H9 (cell line): Measurements from ENCODE around the gene YIPF3. TPM values are rescaled to one million over a fixed set of nuclear protein-coding genes. Genes with fewer than 3 reads are reported as not detected.

Experiments used
- DNase-seq: peaks from one replicate; pipeline ENCODE4 v3.0.0-alpha.2; 2017
- H2AFZ ChIP-seq: one replicate; pipeline ENCODE4 v1.6.1; 2013; ENCODE audit warnings: mild to moderate bottlenecking, low read length, control low read depth, moderate library complexity
- H2AK5ac ChIP-seq: 2 replicates; pipeline ENCODE4 v1.6.1; 2013; ENCODE audit warnings: low read length, control low read depth, mixed read lengths; ENCODE audit not compliant: insufficient read length
- H2BK120ac ChIP-seq: one replicate; pipeline ENCODE4 v1.6.1; 2013; ENCODE audit warnings: low read depth, mild to moderate bottlenecking, low read length, control low read depth, inconsistent platforms; ENCODE audit not compliant: poor library complexity, severe bottlenecking
- H2BK12ac ChIP-seq: 2 replicates; pipeline ENCODE4 v1.6.1; 2013; ENCODE audit warnings: low read length, control low read depth, mixed read lengths, low read depth; ENCODE audit not compliant: insufficient read length
- H2BK15ac ChIP-seq: 2 replicates; pipeline ENCODE4 v1.6.1; 2013; ENCODE audit warnings: low read depth, low read length, control low read depth
- H2BK20ac ChIP-seq: one replicate; pipeline ENCODE4 v1.6.1; 2013; ENCODE audit warnings: low read depth, mild to moderate bottlenecking, low read length, control low read depth, inconsistent platforms; ENCODE audit not compliant: poor library complexity, severe bottlenecking
- H2BK5ac ChIP-seq: 2 replicates; pipeline ENCODE4 v1.6.1; 2013; ENCODE audit warnings: low read length, control low read depth, mixed read lengths; ENCODE audit not compliant: insufficient read length
- H3K14ac ChIP-seq: 2 replicates; pipeline ENCODE4 v1.6.1; 2013; ENCODE audit warnings: low read length, control low read depth; ENCODE audit not compliant: insufficient read depth
- H3K18ac ChIP-seq: 2 replicates; pipeline ENCODE4 v1.6.1; 2013; ENCODE audit warnings: low read depth, mild to moderate bottlenecking, mixed read lengths, low read length, control low read depth; ENCODE audit not compliant: insufficient read length
- H3K23ac ChIP-seq: 2 replicates; pipeline ENCODE4 v1.6.1; 2013; ENCODE audit warnings: low read length, control low read depth, mixed read lengths, low read depth; ENCODE audit not compliant: insufficient read length
- H3K23me2 ChIP-seq: 2 replicates; pipeline ENCODE4 v1.6.1; 2013; ENCODE audit warnings: low read depth, mild to moderate bottlenecking, mixed read lengths, low read length, control low read depth; ENCODE audit not compliant: insufficient read length, poor library complexity, severe bottlenecking
- H3K27ac ChIP-seq: 2 replicates; pipeline ENCODE4 v1.5.1; 2013; ENCODE audit warnings: low read length, control low read depth, mixed read lengths, low read depth; ENCODE audit not compliant: insufficient read length
- H3K27me3 ChIP-seq: 2 replicates; pipeline ENCODE4 v1.6.1; 2013; ENCODE audit warnings: low read length, control low read depth, inconsistent platforms; ENCODE audit not compliant: insufficient read depth
- H3K4ac ChIP-seq: 2 replicates; pipeline ENCODE4 v1.6.1; 2013; ENCODE audit warnings: low read depth, mild to moderate bottlenecking, control low read depth, inconsistent platforms, low read length, moderate library complexity
- H3K4me1 ChIP-seq: 2 replicates; pipeline ENCODE4 v1.6.1; 2013; ENCODE audit warnings: low read length, control low read depth, inconsistent platforms; ENCODE audit not compliant: insufficient read depth
- H3K4me2 ChIP-seq: 2 replicates; pipeline ENCODE4 v1.6.1; 2013; ENCODE audit warnings: low read length, control low read depth, mixed read lengths; ENCODE audit not compliant: insufficient read length, insufficient read depth
- H3K56ac ChIP-seq: 2 replicates; pipeline ENCODE4 v1.6.1; 2013; ENCODE audit warnings: low read depth, mild to moderate bottlenecking, mixed read lengths, low read length, control low read depth; ENCODE audit not compliant: insufficient read length
- H3K79me1 ChIP-seq: 2 replicates; pipeline ENCODE4 v1.6.1; 2013; ENCODE audit warnings: low read depth, mild to moderate bottlenecking, moderate library complexity, low read length, control low read depth, inconsistent platforms; ENCODE audit not compliant: insufficient read depth, poor library complexity, severe bottlenecking
- H3K79me2 ChIP-seq: 2 replicates; pipeline ENCODE4 v1.6.1; 2013; ENCODE audit warnings: low read length, control low read depth, inconsistent platforms; ENCODE audit not compliant: insufficient read depth
- H3K9ac ChIP-seq: 2 replicates; pipeline ENCODE4 v1.6.1; 2013; ENCODE audit warnings: low read length, control low read depth, mixed read lengths; ENCODE audit not compliant: insufficient read length; ENCODE audit errors: extremely low read depth
- H3K9me3 ChIP-seq: one replicate; pipeline ENCODE4 v1.6.1; 2013; ENCODE audit warnings: low read depth, low read length, inconsistent platforms; ENCODE audit not compliant: control insufficient read depth
- H3T11ph ChIP-seq: one replicate; pipeline ENCODE4 v1.6.1; 2013; ENCODE audit warnings: mild to moderate bottlenecking, low read length, control low read depth, inconsistent platforms
- H4K20me1 ChIP-seq: one replicate; pipeline ENCODE4 v1.6.1; 2013; ENCODE audit not compliant: control insufficient read depth, insufficient read length, insufficient read depth
- H4K5ac ChIP-seq: 2 replicates; pipeline ENCODE4 v1.6.1; 2013; ENCODE audit warnings: low read depth, mild to moderate bottlenecking, mixed read lengths, low read length, control low read depth; ENCODE audit not compliant: insufficient read length
- H4K8ac ChIP-seq: replicated peaks from 2 replicates; pipeline ENCODE4 v1.6.1; 2013; ENCODE audit warnings: low read length, control low read depth, mixed read lengths, low read depth; ENCODE audit not compliant: insufficient read length
- H4K91ac ChIP-seq: 2 replicates; pipeline ENCODE4 v1.6.1; 2013; ENCODE audit warnings: low read depth, mild to moderate bottlenecking, moderate library complexity, mixed read lengths, low read length, control low read depth; ENCODE audit not compliant: insufficient read length
- H3K27ac Mint-ChIP-seq, 3 experiments: 2 replicates in 2 of 3; 3 replicates in 1 of 3; pipeline ENCODE4 v1.8.0; 2020 to 2021; ENCODE audit warnings: mixed read lengths in 3 of 3, mild to moderate bottlenecking in 1 of 3, moderate library complexity in 1 of 3
- H3K27me3 Mint-ChIP-seq: 2 replicates; pipeline ENCODE4 v1.8.0; 2021; ENCODE audit warnings: low read depth, mild to moderate bottlenecking, moderate library complexity, mixed read lengths
- H3K36me3 Mint-ChIP-seq, 3 experiments: 2 replicates in 2 of 3; 3 replicates in 1 of 3; pipeline ENCODE4 v1.8.0; 2020 to 2021; ENCODE audit warnings: low read depth in 3 of 3, mixed read lengths in 3 of 3; ENCODE audit not compliant: insufficient read depth in 1 of 3
- H3K4me1 Mint-ChIP-seq, 2 experiments: 2 replicates each; pipeline ENCODE4 v1.8.0; 2020; ENCODE audit warnings: mixed read lengths in 2 of 2
- H3K4me3 Mint-ChIP-seq, 2 experiments: 2 replicates in 1 of 2; 3 replicates in 1 of 2; pipeline ENCODE4 v1.8.0; 2020 to 2021; ENCODE audit warnings: mild to moderate bottlenecking in 2 of 2, mixed read lengths in 2 of 2, moderate library complexity in 1 of 2
- H3K9me3 Mint-ChIP-seq, 2 experiments: 2 replicates in 1 of 2; 3 replicates in 1 of 2; pipeline ENCODE4 v1.8.0; 2020; ENCODE audit warnings: mild to moderate bottlenecking in 2 of 2, mixed read lengths in 2 of 2, moderate library complexity in 1 of 2
- WGBS: extraction: QIAGEN DNeasy Blood & Tissue Kit; methylation state at CpG from one replicate; pipeline ENCODE4 v1.1.7; 2013; ENCODE audit warnings: missing lambda C conversion rate, low lambda C conversion rate, mixed read lengths; ENCODE audit not compliant: insufficient read length; ENCODE audit errors: extremely low coverage; 5-methylcytosine and 5-hydroxymethylcytosine counted together
- total RNA-seq: library from RNA; stranded (reverse); gene quantifications from 2 replicates; pipeline ENCODE4 v1.2.1, GENCODE V29; 2021
- TF ChIP-seq, protein P1 (sequence below): fragments of 200-600 bp; sonication (generic); conservative IDR thresholded peaks from 3 replicates; pipeline ENCODE4 v1.8.0; 2021; ENCODE audit warnings: antibody characterized with exemption, mild to moderate bottlenecking

YIPF3 gene
- total RNA-seq, 1 experiment from 2014 or later: 84.5 TPM

DNA sequence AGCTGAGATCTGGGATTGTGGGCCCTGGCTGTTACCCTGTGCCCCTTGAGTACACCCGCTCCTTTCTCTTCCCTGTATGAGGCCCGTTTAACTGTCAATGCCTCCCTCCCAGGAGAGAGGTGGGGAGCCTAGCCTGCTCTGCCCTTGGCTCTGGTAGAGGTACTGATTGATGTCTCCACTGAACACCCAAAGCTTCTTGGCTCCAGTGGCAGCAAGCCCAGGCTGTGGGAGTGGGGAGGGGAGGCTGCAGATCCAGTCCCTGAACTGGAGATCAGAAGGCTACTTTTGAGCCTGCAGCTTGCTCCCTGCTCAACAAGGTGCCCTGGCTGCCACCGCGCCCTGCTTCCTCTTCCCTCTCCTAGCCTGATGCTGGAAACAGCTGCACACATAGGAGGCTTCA lies 14.1 kb downstream of the YIPF3 start:
- no peak overlapping the region for H3K23ac ChIP-seq
- no peak overlapping the region for H2BK5ac ChIP-seq
- no peak overlapping the region for H3K4ac ChIP-seq
- no peak overlapping the region for H3K56ac ChIP-seq
- peaks cover 27 to 80% (median 65%) of the 10 kb centered on the region in 3 experiments for H3K36me3 Mint-ChIP-seq
- H3K14ac ChIP-seq: no peak overlapping the region
- H4K91ac ChIP-seq: no peak overlapping the region
- H2BK15ac ChIP-seq: no peak overlapping the region
- H2BK120ac ChIP-seq: no peak overlapping the region
- H3K4me3 Mint-ChIP-seq: no peak overlapping the region
- peaks cover 5% of the 10 kb centered on the region for H3K27me3 Mint-ChIP-seq
- H4K20me1 ChIP-seq: no peaks in the 10 kb centered on the region
- WGBS: no CpG with 5 or more reads among the region's 4 CpGs
- H2AFZ ChIP-seq: no peak overlapping the region
- H3K23me2 ChIP-seq: no peaks in the 10 kb centered on the region
- H3K27ac Mint-ChIP-seq: no peak overlapping the region; a peak in 1 of 7 replicates
- H3K79me2 ChIP-seq: no peaks in the 10 kb centered on the region
- 0 out of 4 replicates have a peak, but pooled peaks cover 0 to 2% of the 10 kb centered on the region in 2 experiments for H3K4me1 Mint-ChIP-seq
- no peak overlapping the region for H4K8ac ChIP-seq
- H3K18ac ChIP-seq: no peak overlapping the region
- DNase-seq: no peak
- no peak overlapping the region for H3K9ac ChIP-seq
- H3K9me3 Mint-ChIP-seq: no peaks in the 10 kb centered on the region
- H3K27me3 ChIP-seq: no peaks in the 10 kb centered on the region
- TF ChIP-seq, protein P1, sequence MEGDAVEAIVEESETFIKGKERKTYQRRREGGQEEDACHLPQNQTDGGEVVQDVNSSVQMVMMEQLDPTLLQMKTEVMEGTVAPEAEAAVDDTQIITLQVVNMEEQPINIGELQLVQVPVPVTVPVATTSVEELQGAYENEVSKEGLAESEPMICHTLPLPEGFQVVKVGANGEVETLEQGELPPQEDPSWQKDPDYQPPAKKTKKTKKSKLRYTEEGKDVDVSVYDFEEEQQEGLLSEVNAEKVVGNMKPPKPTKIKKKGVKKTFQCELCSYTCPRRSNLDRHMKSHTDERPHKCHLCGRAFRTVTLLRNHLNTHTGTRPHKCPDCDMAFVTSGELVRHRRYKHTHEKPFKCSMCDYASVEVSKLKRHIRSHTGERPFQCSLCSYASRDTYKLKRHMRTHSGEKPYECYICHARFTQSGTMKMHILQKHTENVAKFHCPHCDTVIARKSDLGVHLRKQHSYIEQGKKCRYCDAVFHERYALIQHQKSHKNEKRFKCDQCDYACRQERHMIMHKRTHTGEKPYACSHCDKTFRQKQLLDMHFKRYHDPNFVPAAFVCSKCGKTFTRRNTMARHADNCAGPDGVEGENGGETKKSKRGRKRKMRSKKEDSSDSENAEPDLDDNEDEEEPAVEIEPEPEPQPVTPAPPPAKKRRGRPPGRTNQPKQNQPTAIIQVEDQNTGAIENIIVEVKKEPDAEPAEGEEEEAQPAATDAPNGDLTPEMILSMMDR: no peak
- H2BK20ac ChIP-seq: no peak overlapping the region
- H4K5ac ChIP-seq: no peak overlapping the region
- H2AK5ac ChIP-seq: no peak overlapping the region
- no peaks in the 10 kb centered on the region for H3K9me3 ChIP-seq
- H3K79me1 ChIP-seq: no peaks in the 10 kb centered on the region
- H3K4me2 ChIP-seq: no peak overlapping the region
- H3T11ph ChIP-seq: no peak overlapping the region
- H3K27ac ChIP-seq: no peak overlapping the region
- no peaks in the 10 kb centered on the region for H3K4me1 ChIP-seq
- no peak overlapping the region for H2BK12ac ChIP-seq
